ENCODE results near the gene BABAM2.
"Not testable (repeated sequence)": the region's sequence is repeated elsewhere in the genome, so short reads cannot be mapped to it uniquely, and the experiment has no call there.

The BABAM2 gene

GRCh38 chr2:28369358-28369757, 478.8 kb downstream of the BABAM2 start:
- DNase-seq = no peak

GRCh38 chr2:28370354-28370753, 479.8 kb downstream of the BABAM2 start:
- DNase-seq = no peak

GRCh38 chr2:28371728-28372127, 481.2 kb downstream of the BABAM2 start:
- not testable (repeated sequence) for DNase-seq

- DNase-seq = no peak
These were observed 483.3 kb downstream of the BABAM2 start for GRCh38 chr2:28373854-28374253.

- no peak for DNase-seq
These were observed 483.8 kb downstream of the BABAM2 start for GRCh38 chr2:28374331-28374730.

GRCh38 chr2:28375236-28375635, 484.7 kb downstream of the BABAM2 start:
- DNase-seq = no peak

- DNase-seq = no peak
These were observed 485.5 kb downstream of the BABAM2 start for GRCh38 chr2:28375742-28376631.

GRCh38 chr2:28377195-28377816, 486.8 kb downstream of the BABAM2 start:
- DNase-seq = no peak

GRCh38 chr2:28377984-28378678, 487.6 kb downstream of the BABAM2 start:
- DNase-seq = no peak

GRCh38 chr2:28378679-28379584, 488.4 kb downstream of the BABAM2 start:
- DNase-seq = no peak

- no peak for DNase-seq
These were observed 489.7 kb downstream of the BABAM2 start for GRCh38 chr2:28380219-28380618.

GRCh38 chr2:28381225-28382180, 491.0 kb downstream of the BABAM2 start:
- DNase-seq = no peak

- DNase-seq = no peak
These were observed 492.2 kb downstream of the BABAM2 start for GRCh38 chr2:28382755-28383154.

- no peak for DNase-seq
These were observed 496.8 kb downstream of the BABAM2 start for GRCh38 chr2:28387082-28387960.

All from T1000 (cell line).